WERI-Rb-1 (cell line): ENCODE results near the gene RSL1D1.
"Not testable (repeated sequence)": the region's sequence is repeated elsewhere in the genome, so short reads cannot be mapped to it uniquely, and the experiment has no call there.

Experiments
- DNase-seq: peaks from one replicate; pipeline ENCODE4 v3.0.0-alpha.2; 2020
- H3K27ac ChIP-seq: fragments of 250-450 bp; sonication (Bioruptor Pico); 2 replicates; pipeline ENCODE4 v1.5.1; 2020; ENCODE audit warnings: mild to moderate bottlenecking, moderate library complexity
- H3K27me3 ChIP-seq: fragments of 250-450 bp; sonication (Bioruptor Pico); 2 replicates; pipeline ENCODE4 v1.5.1; 2021; ENCODE audit warnings: mild to moderate bottlenecking, low read depth, moderate library complexity; ENCODE audit not compliant: insufficient read depth, severe bottlenecking
- H3K36me3 ChIP-seq: fragments of 250-450 bp; sonication (Bioruptor Pico); 2 replicates; pipeline ENCODE4 v1.5.1; 2020; ENCODE audit warnings: mild to moderate bottlenecking, moderate library complexity
- H3K4me3 ChIP-seq: 2 replicates; pipeline ENCODE4 v1.5.1; 2011; ENCODE audit warnings: low read depth, mild to moderate bottlenecking, control low read depth, low read length
- H3K9me3 ChIP-seq: fragments of 250-450 bp; sonication (Bioruptor Pico); 2 replicates; pipeline ENCODE4 v1.5.1; 2021; ENCODE audit warnings: mild to moderate bottlenecking, moderate library complexity; ENCODE audit not compliant: severe bottlenecking
- CTCF ChIP-seq: IDR thresholded peaks from 2 replicates; pipeline ENCODE4 v1.5.1; 2011; ENCODE audit warnings: low read depth, mild to moderate bottlenecking, control low read depth, inconsistent platforms, low read length

Gene RSL1D1

GRCh38 chr16:11833951-11834695, 17.2 kb downstream of the RSL1D1 start:
- DNase-seq, result no peak
- Histone ChIP-seq H3K9me3 (peaks cover 4% of the 10 kb centered on the region), H3K36me3 (peaks cover 31% of the 10 kb centered on the region), H3K27me3 (no peaks in the 10 kb centered on the region), H3K27ac (peak overlapping the region; percentile 90), H3K4me3 (no peak overlapping the region)
- TF ChIP-seq CTCF, result no peak

- Histone ChIP-seq H3K27ac (no peak overlapping the region), H3K27me3 (no peaks in the 10 kb centered on the region), H3K9me3 (peaks cover 4% of the 10 kb centered on the region), H3K36me3 (no peaks in the 10 kb centered on the region), H3K4me3 (no peak overlapping the region)
- no peak for DNase-seq
- no peak for TF ChIP-seq CTCF
Measured at GRCh38 chr16:11828696-11829095, 22.6 kb downstream of the RSL1D1 start.

DNA sequence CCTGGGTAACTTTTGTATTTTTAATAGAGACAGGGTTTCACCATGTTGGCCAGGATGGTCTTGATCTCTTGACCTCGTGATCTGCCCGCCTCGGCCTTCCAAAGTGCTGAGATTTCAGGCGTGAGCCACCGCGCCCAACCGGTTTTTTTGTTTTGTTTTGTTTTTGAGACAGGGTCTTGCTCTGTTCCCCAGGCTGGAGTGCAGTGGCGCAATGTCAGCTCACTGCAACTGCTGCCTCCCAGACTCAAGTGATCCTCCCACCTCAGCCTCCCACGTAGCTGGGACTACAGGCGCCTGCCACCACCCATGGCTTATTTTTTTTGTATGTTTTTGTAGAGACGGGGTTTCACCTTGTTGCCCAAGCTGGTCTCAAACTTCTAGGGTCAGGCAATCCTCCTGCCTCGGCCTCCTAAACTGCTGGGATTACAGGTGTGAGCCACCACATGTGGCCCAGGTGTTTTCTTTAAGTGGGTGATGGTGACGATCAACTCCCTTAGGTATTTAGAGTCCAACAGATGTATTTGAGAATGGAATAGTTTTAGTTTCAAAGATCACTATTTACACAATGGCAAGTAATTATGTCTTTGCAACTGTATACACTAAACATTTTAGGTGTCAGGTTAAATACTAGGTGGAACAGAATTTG, 25.7 kb downstream of the RSL1D1 start:
- not testable (repeated sequence) for H3K27me3 ChIP-seq, DNase-seq, H3K36me3 ChIP-seq, H3K27ac ChIP-seq, H3K9me3 ChIP-seq, H3K4me3 ChIP-seq

DNA sequence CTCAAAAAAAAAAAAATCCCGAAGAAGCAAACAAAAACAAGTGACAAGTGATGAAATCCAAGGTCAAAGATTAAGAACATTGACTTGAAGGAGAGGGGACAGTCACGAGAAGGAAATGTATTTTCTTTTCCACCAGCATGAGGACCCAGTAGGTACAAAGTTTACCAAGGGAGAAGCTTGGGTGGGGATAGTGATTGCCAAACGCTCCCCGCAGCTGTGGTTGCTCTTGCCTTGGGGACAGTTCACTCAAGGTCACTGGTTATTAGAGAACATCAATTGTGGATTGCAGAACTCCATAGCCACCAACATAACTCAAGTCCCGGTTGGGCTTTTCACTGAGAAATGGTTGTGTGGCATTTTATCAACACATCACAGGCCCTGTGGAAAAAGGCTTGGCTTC, 27.0 kb downstream of the RSL1D1 start:
- no peaks in the 10 kb centered on the region for H3K36me3 ChIP-seq
- no peak for TF ChIP-seq CTCF
- H3K4me3 ChIP-seq, result no peak overlapping the region
- H3K9me3 ChIP-seq, result no peaks in the 10 kb centered on the region
- no peak overlapping the region for H3K27ac ChIP-seq
- no peak for DNase-seq
- no peaks in the 10 kb centered on the region for H3K27me3 ChIP-seq

DNA sequence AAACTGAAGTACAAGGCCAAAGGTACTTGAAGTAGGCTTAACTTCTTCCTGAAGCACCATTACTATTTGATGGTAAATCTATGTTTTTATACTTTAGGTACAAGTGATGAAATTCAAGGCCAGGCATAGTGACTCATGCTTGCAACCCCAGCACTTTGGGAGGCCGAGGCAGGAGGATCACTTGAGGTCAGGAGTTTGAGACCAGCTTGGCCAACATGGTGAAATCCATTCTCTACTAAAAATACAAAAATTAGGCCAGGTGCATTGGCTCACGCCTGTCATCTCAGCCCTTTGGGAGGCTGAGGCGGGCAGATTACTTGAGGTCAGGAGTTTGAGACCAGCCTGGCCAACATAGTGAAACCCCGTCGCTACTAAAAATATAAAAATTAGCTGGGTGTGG, 27.7 kb downstream of the RSL1D1 start:
- not testable (repeated sequence) for DNase-seq, H3K36me3 ChIP-seq, H3K27ac ChIP-seq, H3K9me3 ChIP-seq, H3K27me3 ChIP-seq, H3K4me3 ChIP-seq

DNA sequence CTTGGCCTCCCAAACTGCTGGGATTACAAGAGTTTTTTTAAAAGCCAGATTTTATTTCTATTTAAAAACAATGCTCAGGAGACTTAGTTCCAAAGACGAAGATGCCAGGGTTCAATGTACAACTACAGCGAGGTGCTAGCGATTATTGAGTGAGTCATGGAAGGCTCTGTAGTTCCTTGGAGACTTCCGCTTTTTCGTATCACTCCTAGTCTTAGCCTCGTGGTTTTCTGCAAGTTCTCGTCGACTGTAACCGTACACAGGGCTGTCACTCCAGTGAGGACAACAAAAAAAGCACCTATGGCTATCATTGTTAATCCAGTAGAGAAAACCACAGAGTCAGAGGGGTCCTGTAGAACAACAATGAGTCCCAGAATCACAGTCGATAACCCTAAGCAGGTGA, 31.5 kb downstream of the RSL1D1 start:
- no peak for DNase-seq
- H3K9me3 ChIP-seq, result no peaks in the 10 kb centered on the region
- H3K36me3 ChIP-seq, result no peaks in the 10 kb centered on the region
- H3K4me3 ChIP-seq, result no peak overlapping the region
- no peak for TF ChIP-seq CTCF
- H3K27ac ChIP-seq, result no peak overlapping the region
- H3K27me3 ChIP-seq, result no peaks in the 10 kb centered on the region

DNA sequence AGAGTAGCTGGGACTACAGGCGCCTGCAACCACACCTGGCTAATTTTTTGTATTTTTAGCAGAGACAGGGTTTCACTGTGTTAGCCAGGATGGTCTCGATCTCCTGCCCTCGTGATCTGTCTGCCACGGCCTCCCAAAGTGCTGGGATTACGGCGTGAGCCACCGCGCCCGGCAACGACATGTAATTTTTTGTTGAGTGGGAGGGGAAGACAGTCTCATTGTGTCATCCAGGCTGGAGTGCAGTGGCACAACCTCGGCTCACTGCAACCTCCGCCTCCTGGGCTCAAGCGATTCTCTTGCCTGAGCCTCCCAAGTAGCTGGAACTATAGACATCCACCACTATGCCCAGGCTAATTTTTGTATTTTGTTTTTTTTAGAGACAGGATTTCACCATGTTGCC, 32.4 kb downstream of the RSL1D1 start:
- H3K27ac ChIP-seq, H3K4me3 ChIP-seq, H3K27me3 ChIP-seq, DNase-seq, H3K9me3 ChIP-seq, H3K36me3 ChIP-seq: not testable (repeated sequence)
